Measurements from ENCODE around the gene SSPN. TPM values are rescaled to one million over a fixed set of nuclear protein-coding genes. Genes with fewer than 3 reads are reported as not detected.

Gene SSPN
- total RNA-seq, 1 experiment from 2014 or later = 1.8 TPM

- Mint-ChIP-seq H3K9me3 (no peaks in the 10 kb centered on the region), H3K4me3 (no peak overlapping the region), H3K4me1 (peaks cover 16% of the 10 kb centered on the region), H3K36me3 (no peaks in the 10 kb centered on the region), H3K27me3 (ENCODE audit: low read depth) (peaks cover 18% of the 10 kb centered on the region), H3K27ac (no peak overlapping the region)
- ChIA-PET POLR2A (no interaction called here), CTCF (interaction anchor here (1.5 kb wide), 1 partner anchor 153 kb away, joined by 3 read pairs; no protein-coding TSS in a partner anchor)
- ATAC-seq (no peak), DNase-seq (ENCODE audit: low spot score) (no peak)
- TF ChIP-seq SP1 (CRISPR knock-in tag; conservative IDR thresholded peaks at IDR 0.05) (no peak), OVOL2 (CRISPR knock-in tag; IDR thresholded peaks at IDR 0.05; ENCODE audit: borderline replicate concordance) (no peak), ZNF512 (CRISPR knock-in tag; IDR thresholded peaks at IDR 0.05; ENCODE audit: borderline replicate concordance) (no peak), ZNF138 (CRISPR knock-in tag; conservative IDR thresholded peaks at IDR 0.05) (no peak), ZNF396 (CRISPR knock-in tag; IDR thresholded peaks at IDR 0.05; ENCODE audit: borderline replicate concordance) (no peak), ZNF281 (CRISPR knock-in tag; IDR thresholded peaks at IDR 0.05) (no peak), NFATC4 (CRISPR knock-in tag; IDR thresholded peaks at IDR 0.05) (no peak), TEAD4 (CRISPR knock-in tag; IDR thresholded peaks at IDR 0.05) (no peak), PRDM15 (CRISPR knock-in tag; IDR thresholded peaks at IDR 0.05) (no peak), IRF1 (CRISPR knock-in tag; IDR thresholded peaks at IDR 0.05) (no peak), MXD4 (CRISPR knock-in tag; IDR thresholded peaks at IDR 0.05; ENCODE audit: borderline replicate concordance) (no peak)
These were observed 80.1 kb downstream of the SSPN start for GRCh38 chr12:26275313-26276131.

GRCh38 chr12:26276709-26277108 is 81.3 kb downstream of the SSPN start:
- CTCF ChIA-PET = no interaction called here
- ATAC-seq (no peak), DNase-seq (ENCODE audit: low spot score) (no peak)
- Mint-ChIP-seq H3K4me1 (peaks cover 17% of the 10 kb centered on the region), H3K4me3 (no peak overlapping the region), H3K27me3 (ENCODE audit: low read depth) (peaks cover 18% of the 10 kb centered on the region), H3K27ac (no peak overlapping the region), H3K36me3 (no peaks in the 10 kb centered on the region), H3K9me3 (no peaks in the 10 kb centered on the region)
- POLR2A ChIA-PET = no interaction called here
- TF ChIP-seq PRRX2 (CRISPR knock-in tag; IDR thresholded peaks at IDR 0.05) (no peak), HMGXB4 (CRISPR knock-in tag; IDR thresholded peaks at IDR 0.05) (no peak), AR (CRISPR knock-in tag; IDR thresholded peaks at IDR 0.05) (no peak), ZNF425 (CRISPR knock-in tag; conservative IDR thresholded peaks at IDR 0.05) (no peak), ZNF121 (CRISPR knock-in tag; IDR thresholded peaks at IDR 0.05) (no peak), GABPB1 (CRISPR knock-in tag; IDR thresholded peaks at IDR 0.05) (no peak), MXD4 (CRISPR knock-in tag; IDR thresholded peaks at IDR 0.05; ENCODE audit: borderline replicate concordance) (no peak), NR2C2 (CRISPR knock-in tag; IDR thresholded peaks at IDR 0.05) (no peak)
